ENCODE measurements around the gene TMEM89.

- TF ChIP-seq, protein P1, sequence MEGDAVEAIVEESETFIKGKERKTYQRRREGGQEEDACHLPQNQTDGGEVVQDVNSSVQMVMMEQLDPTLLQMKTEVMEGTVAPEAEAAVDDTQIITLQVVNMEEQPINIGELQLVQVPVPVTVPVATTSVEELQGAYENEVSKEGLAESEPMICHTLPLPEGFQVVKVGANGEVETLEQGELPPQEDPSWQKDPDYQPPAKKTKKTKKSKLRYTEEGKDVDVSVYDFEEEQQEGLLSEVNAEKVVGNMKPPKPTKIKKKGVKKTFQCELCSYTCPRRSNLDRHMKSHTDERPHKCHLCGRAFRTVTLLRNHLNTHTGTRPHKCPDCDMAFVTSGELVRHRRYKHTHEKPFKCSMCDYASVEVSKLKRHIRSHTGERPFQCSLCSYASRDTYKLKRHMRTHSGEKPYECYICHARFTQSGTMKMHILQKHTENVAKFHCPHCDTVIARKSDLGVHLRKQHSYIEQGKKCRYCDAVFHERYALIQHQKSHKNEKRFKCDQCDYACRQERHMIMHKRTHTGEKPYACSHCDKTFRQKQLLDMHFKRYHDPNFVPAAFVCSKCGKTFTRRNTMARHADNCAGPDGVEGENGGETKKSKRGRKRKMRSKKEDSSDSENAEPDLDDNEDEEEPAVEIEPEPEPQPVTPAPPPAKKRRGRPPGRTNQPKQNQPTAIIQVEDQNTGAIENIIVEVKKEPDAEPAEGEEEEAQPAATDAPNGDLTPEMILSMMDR (IDR thresholded peaks at IDR 0.05): no peak
- TF ChIP-seq POLR2A (IDR thresholded peaks at IDR 0.05): no peak
Observed at GRCh38 chr3:48591886-48592518, 29.6 kb downstream of the TMEM89 start.
